HG02759 (cell line): ENCODE results near the gene ULBP3.
"Not testable (repeated sequence)": the region's sequence is repeated elsewhere in the genome, so short reads cannot be mapped to it uniquely, and the experiment has no call there.

Source experiments
- ATAC-seq: cut with Tn5 transposase; IDR thresholded peaks from one replicate; pipeline ENCODE4 v1.9.1; 2021; ENCODE audit warnings: mild to moderate bottlenecking, moderate library complexity; ENCODE audit not compliant: unreplicated experiment

ULBP3 gene

GRCh38 chr6:150078788-150079187 lies 9.9 kb upstream of the ULBP3 start:
- no peak for ATAC-seq

GRCh38 chr6:150076196-150076893 lies 7.4 kb upstream of the ULBP3 start:
- ATAC-seq = no peak

GRCh38 chr6:150075034-150075421 lies 6.1 kb upstream of the ULBP3 start:
- no peak for ATAC-seq

GRCh38 chr6:150074396-150075033 lies 5.6 kb upstream of the ULBP3 start:
- not testable (repeated sequence) for ATAC-seq

- ATAC-seq = no peak
These were observed 3.3 kb upstream of the ULBP3 start for GRCh38 chr6:150072201-150072600.

- no peak for ATAC-seq
These were observed 1.4 kb upstream of the ULBP3 start for GRCh38 chr6:150070236-150070818.

GRCh38 chr6:150069706-150070105 lies 785 bp upstream of the ULBP3 start:
- no peak for ATAC-seq

- ATAC-seq = no peak
These were observed 770 bp downstream of the ULBP3 start for GRCh38 chr6:150068151-150068550.

GRCh38 chr6:150065083-150065482 lies 3.8 kb downstream of the ULBP3 start:
- ATAC-seq = no peak

GRCh38 chr6:150063640-150064039 lies 5.3 kb downstream of the ULBP3 start:
- ATAC-seq = no peak

GRCh38 chr6:150059973-150060372 lies 8.9 kb downstream of the ULBP3 start:
- ATAC-seq = peak; percentile 59

- no peak for ATAC-seq
These were observed 9.9 kb downstream of the ULBP3 start for GRCh38 chr6:150058986-150059385.

GRCh38 chr6:150058231-150058792 lies 10.6 kb downstream of the ULBP3 start:
- no peak for ATAC-seq

- no peak for ATAC-seq
These were observed 11.4 kb downstream of the ULBP3 start for GRCh38 chr6:150057501-150057951.

- ATAC-seq = no peak
These were observed 12.0 kb downstream of the ULBP3 start for GRCh38 chr6:150056916-150057315.

- no peak for ATAC-seq
These were observed 12.8 kb downstream of the ULBP3 start for GRCh38 chr6:150056156-150056555.

GRCh38 chr6:150055131-150055530 lies 13.8 kb downstream of the ULBP3 start:
- ATAC-seq = no peak

GRCh38 chr6:150053450-150053849 lies 15.5 kb downstream of the ULBP3 start:
- ATAC-seq = no peak

- ATAC-seq = no peak
These were observed 18.1 kb downstream of the ULBP3 start for GRCh38 chr6:150050846-150051245.

GRCh38 chr6:150048099-150048498 lies 20.8 kb downstream of the ULBP3 start:
- ATAC-seq = no peak

- no peak for ATAC-seq
These were observed 22.0 kb downstream of the ULBP3 start for GRCh38 chr6:150046943-150047342.

- ATAC-seq = no peak
These were observed 24.2 kb downstream of the ULBP3 start for GRCh38 chr6:150044621-150045145.
